ENCODE results near the gene ZNF605. TPM values are rescaled to one million over a fixed set of nuclear protein-coding genes. Genes with fewer than 3 reads are reported as not detected.
"Not testable (repeated sequence)": the region's sequence is repeated elsewhere in the genome, so short reads cannot be mapped to it uniquely, and the experiment has no call there.

Gene ZNF605
- polyA plus RNA-seq (2013, experiment 1 of 4), result 16.6 TPM
- 20.9 TPM for polyA plus RNA-seq (2013, experiment 2 of 4)
- 13.9 TPM for polyA plus RNA-seq (2013, experiment 3 of 4)
- polyA plus RNA-seq (2013, experiment 4 of 4), result 13.4 TPM

GRCh38 chr12:132956011-132956788 lies at the start of gene ZNF605:
Gene ZNF605 (minus strand): TSS chr12:132956306. CDS start chr12:132945635, 10,671 bp downstream.
- H3K27me3 ChIP-seq (ENCODE audit: control insufficient read depth, insufficient read depth, low read length, poor library complexity, severe bottlenecking), result no peaks in the 10 kb centered on the region
- H3K9me3 ChIP-seq (ENCODE audit: control insufficient read depth, low read length), result peaks cover 14% of the 10 kb centered on the region
- WGBS, 2 experiments, result 9% methylated on average over 64 to 67 of the region's 67 CpGs
- no peaks in the 10 kb centered on the region for H3K4me1 ChIP-seq (ENCODE audit: control insufficient read depth, insufficient read depth, low read length)
- H3K4me3 ChIP-seq (ENCODE audit: insufficient read depth, low read depth, low read length), result peak within 1 kb of the TSS; percentile 78
- no peak within 1 kb of the TSS for H3K27ac ChIP-seq (ENCODE audit: insufficient read depth, low read depth, low read length, poor library complexity, severe bottlenecking)
- H3K36me3 ChIP-seq (ENCODE audit: control insufficient read depth, insufficient read depth, low read length), result peaks cover 3% of the 10 kb centered on the region

GRCh38 chr12:132998741-132999140 lies 42.6 kb upstream of the ZNF605 start:
- H3K9me3 ChIP-seq (ENCODE audit: control insufficient read depth, low read length), result peaks cover 16% of the 10 kb centered on the region
- H3K27ac ChIP-seq (ENCODE audit: insufficient read depth, low read depth, low read length, poor library complexity, severe bottlenecking), result no peak overlapping the region
- H3K27me3 ChIP-seq (ENCODE audit: control insufficient read depth, insufficient read depth, low read length, poor library complexity, severe bottlenecking), result no peaks in the 10 kb centered on the region
- H3K36me3 ChIP-seq (ENCODE audit: control insufficient read depth, insufficient read depth, low read length), result no peaks in the 10 kb centered on the region
- H3K4me3 ChIP-seq (ENCODE audit: insufficient read depth, low read depth, low read length), result no peak overlapping the region
- no peaks in the 10 kb centered on the region for H3K4me1 ChIP-seq (ENCODE audit: control insufficient read depth, insufficient read depth, low read length)
- 46 to 50% methylated on average over 1 of the region's 1 CpG for WGBS, 2 experiments

GRCh38 chr12:132986885-132987225 lies 30.7 kb upstream of the ZNF605 start:
- WGBS, 2 experiments, result 16% methylated on average over 11 of the region's 11 CpGs
- Histone ChIP-seq H3K27me3 (ENCODE audit: control insufficient read depth, insufficient read depth, low read length, poor library complexity, severe bottlenecking) (no peaks in the 10 kb centered on the region), H3K9me3 (ENCODE audit: control insufficient read depth, low read length) (peaks cover 5% of the 10 kb centered on the region), H3K4me1 (ENCODE audit: control insufficient read depth, insufficient read depth, low read length) (peaks cover 7% of the 10 kb centered on the region), H3K36me3 (ENCODE audit: control insufficient read depth, insufficient read depth, low read length) (no peaks in the 10 kb centered on the region), H3K27ac (ENCODE audit: insufficient read depth, low read depth, low read length, poor library complexity, severe bottlenecking) (no peak overlapping the region), H3K4me3 (ENCODE audit: insufficient read depth, low read depth, low read length) (peak overlapping the region; percentile 72)

DNA sequence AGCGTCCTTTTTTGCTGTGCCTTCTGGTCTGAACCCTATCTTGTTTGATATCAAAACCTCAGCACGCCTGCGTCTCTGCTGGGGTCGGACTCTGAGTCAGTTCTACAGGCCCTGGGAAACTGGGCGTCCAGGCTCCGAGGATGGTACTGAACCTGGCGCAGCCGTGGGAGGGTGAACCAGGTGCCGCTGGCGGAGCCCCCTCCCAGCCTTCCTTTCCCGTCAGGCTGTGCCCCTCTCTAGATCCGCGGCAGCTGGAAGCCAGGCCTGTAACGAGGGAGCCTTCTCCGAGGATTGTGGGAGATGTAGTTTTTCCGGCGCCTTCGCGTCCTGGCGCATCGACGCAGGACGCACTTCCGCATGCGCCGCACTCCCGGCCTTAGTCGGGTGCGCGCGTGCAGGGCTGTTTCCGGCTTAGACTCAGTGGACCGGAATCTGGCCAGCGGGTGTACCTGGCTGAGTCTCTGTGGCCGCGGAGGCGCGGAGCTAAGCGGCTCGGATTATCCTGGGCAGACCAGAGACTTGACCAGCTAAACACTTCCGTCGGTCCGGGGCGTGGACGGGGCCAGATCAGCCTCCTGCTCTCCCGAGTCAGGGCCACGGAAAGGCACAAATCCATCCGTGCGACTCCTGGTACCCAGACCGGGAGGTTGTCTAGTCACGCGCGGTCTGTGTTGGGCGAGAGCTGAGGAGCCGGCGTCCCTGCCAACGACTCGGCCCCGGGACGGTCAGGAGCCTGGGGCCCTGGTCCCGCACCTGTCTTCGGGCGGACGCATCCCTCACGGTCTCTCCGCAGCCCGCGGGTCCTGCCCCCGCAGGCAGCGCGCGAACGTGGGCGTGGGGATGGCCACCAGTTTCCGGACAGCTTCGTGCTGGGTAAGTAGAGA lies 30.1 kb upstream of the ZNF605 start, which contains the start of gene ZNF26:
Gene ZNF26, plus strand, starts transcription at position 367 of the 884 bp plus-strand sequence. Its CDS starts 474 bp downstream, at position 841.
- H3K27ac ChIP-seq (ENCODE audit: insufficient read depth, low read depth, low read length, poor library complexity, severe bottlenecking), result no peak within 1 kb of the TSS

DNA sequence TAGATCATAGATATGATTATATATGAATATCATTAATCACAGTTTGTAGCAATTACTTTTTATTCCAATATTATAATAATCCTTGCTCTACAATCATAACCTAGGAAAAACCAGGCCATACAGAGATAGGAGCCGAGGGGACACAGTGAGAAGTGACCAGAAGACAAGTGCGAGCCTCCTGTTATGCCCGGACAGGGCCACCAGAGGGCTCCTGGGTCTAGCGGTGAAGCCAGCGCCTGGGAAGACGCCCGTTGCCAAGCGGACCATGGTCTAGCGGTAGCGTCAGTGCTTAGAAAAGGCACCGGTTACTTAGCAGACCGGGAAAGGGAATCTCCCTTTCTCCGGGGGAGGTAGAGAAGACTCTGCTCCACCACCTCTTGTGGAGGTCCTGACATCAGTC lies 20.8 kb upstream of the ZNF605 start:
- H3K27ac ChIP-seq (ENCODE audit: insufficient read depth, low read depth, low read length, poor library complexity, severe bottlenecking); H3K36me3 ChIP-seq (ENCODE audit: control insufficient read depth, insufficient read depth, low read length); H3K9me3 ChIP-seq (ENCODE audit: control insufficient read depth, low read length); H3K4me1 ChIP-seq (ENCODE audit: control insufficient read depth, insufficient read depth, low read length); H3K4me3 ChIP-seq (ENCODE audit: insufficient read depth, low read depth, low read length); H3K27me3 ChIP-seq (ENCODE audit: control insufficient read depth, insufficient read depth, low read length, poor library complexity, severe bottlenecking): not testable (repeated sequence)
- 64 to 68% methylated on average over 13 of the region's 13 CpGs for WGBS, 2 experiments

More for the DNA sequence above, 30.1 kb upstream of the ZNF605 start, which contains the start of gene ZNF26:
- Histone ChIP-seq H3K36me3 (ENCODE audit: control insufficient read depth, insufficient read depth, low read length) (no peaks in the 10 kb centered on the region), H3K27me3 (ENCODE audit: control insufficient read depth, insufficient read depth, low read length, poor library complexity, severe bottlenecking) (no peaks in the 10 kb centered on the region), H3K4me3 (ENCODE audit: insufficient read depth, low read depth, low read length) (peak within 1 kb of the TSS; percentile 72), H3K9me3 (ENCODE audit: control insufficient read depth, low read length) (peaks cover 5% of the 10 kb centered on the region), H3K4me1 (ENCODE audit: control insufficient read depth, insufficient read depth, low read length) (peaks cover 7% of the 10 kb centered on the region)
- 4 to 5% methylated on average over 76 of the region's 76 CpGs for WGBS, 2 experiments

DNA sequence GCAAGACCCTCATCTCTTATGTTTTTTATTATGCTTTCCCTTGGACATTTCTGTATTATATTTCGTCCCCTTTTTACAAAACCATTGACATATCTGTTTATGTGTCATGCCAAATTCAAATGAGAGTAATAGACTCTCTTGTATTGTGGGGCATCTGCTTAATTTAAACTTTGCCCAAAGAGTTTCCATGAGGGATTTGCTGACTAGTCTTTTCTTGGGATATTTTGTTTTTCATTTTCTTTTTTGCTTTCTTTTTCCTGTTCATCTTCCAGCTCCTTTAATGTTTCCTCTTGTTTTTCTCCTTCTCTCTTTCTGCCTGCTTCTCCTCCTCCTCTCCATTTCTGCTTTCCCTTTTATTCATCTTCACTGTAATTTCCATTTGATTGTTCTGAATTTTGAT lies 16.3 kb upstream of the ZNF605 start:
- peaks cover 3% of the 10 kb centered on the region for H3K9me3 ChIP-seq (ENCODE audit: control insufficient read depth, low read length)
- no peaks in the 10 kb centered on the region for H3K4me1 ChIP-seq (ENCODE audit: control insufficient read depth, insufficient read depth, low read length)
- H3K27ac ChIP-seq (ENCODE audit: insufficient read depth, low read depth, low read length, poor library complexity, severe bottlenecking), result no peak overlapping the region
- H3K4me3 ChIP-seq (ENCODE audit: insufficient read depth, low read depth, low read length), result no peak overlapping the region
- no peaks in the 10 kb centered on the region for H3K27me3 ChIP-seq (ENCODE audit: control insufficient read depth, insufficient read depth, low read length, poor library complexity, severe bottlenecking)
- no peaks in the 10 kb centered on the region for H3K36me3 ChIP-seq (ENCODE audit: control insufficient read depth, insufficient read depth, low read length)
- 100% methylated on average over 1 of the region's 1 CpG; no CpG with 5 or more reads in 1 of the 2 experiments for WGBS, 2 experiments

GRCh38 chr12:132967736-132968135 lies 11.6 kb upstream of the ZNF605 start:
- no peak overlapping the region for H3K4me3 ChIP-seq (ENCODE audit: insufficient read depth, low read depth, low read length)
- H3K27ac ChIP-seq (ENCODE audit: insufficient read depth, low read depth, low read length, poor library complexity, severe bottlenecking), result no peak overlapping the region
- H3K36me3 ChIP-seq (ENCODE audit: control insufficient read depth, insufficient read depth, low read length), result no peaks in the 10 kb centered on the region
- no peaks in the 10 kb centered on the region for H3K27me3 ChIP-seq (ENCODE audit: control insufficient read depth, insufficient read depth, low read length, poor library complexity, severe bottlenecking)
- 93 to 95% methylated on average over 21 of the region's 21 CpGs for WGBS, 2 experiments
- H3K4me1 ChIP-seq (ENCODE audit: control insufficient read depth, insufficient read depth, low read length), result no peaks in the 10 kb centered on the region
- H3K9me3 ChIP-seq (ENCODE audit: control insufficient read depth, low read length), result peaks cover 1% of the 10 kb centered on the region

DNA sequence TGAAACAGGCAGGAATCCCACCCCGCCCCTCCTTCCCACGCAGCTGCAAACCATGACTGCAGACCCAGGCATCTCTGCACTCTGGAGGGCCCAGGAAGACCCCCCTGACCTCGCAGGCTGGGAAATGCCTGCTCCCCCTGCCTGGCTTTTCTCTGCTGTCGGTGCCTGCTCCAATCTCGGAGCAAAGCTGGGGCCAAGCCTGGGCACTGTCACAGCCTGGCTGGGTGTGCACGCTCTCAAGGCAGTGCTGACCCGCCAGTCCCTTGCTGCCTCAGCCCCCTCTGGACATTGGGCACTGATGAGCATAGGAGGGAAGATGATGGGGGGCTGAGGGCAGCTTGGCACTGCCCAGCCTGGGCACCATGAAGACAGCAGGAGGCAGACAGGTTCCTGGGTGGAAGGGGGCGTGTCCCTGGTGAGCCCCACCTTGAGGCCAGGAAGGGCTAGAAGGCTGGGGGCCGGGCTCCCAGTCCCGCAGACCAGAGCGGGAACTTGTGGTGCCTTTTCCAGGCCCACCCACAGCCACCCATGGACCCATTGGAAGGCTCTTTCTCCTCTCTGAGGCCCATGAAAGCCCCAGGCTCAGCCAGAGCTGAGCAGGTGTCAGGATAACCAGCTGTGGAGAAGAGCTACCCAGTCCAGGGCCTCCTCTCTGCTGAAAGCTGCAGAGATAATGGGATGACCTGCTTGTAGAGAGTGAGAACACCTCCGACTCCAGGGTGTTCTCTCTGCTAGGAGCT lies 10.7 kb upstream of the ZNF605 start:
- H3K4me3 ChIP-seq (ENCODE audit: insufficient read depth, low read depth, low read length), result no peak overlapping the region
- no peak overlapping the region for H3K27ac ChIP-seq (ENCODE audit: insufficient read depth, low read depth, low read length, poor library complexity, severe bottlenecking)
- no peaks in the 10 kb centered on the region for H3K27me3 ChIP-seq (ENCODE audit: control insufficient read depth, insufficient read depth, low read length, poor library complexity, severe bottlenecking)
- H3K36me3 ChIP-seq (ENCODE audit: control insufficient read depth, insufficient read depth, low read length), result no peaks in the 10 kb centered on the region
- H3K4me1 ChIP-seq (ENCODE audit: control insufficient read depth, insufficient read depth, low read length), result no peaks in the 10 kb centered on the region
- H3K9me3 ChIP-seq (ENCODE audit: control insufficient read depth, low read length), result no peaks in the 10 kb centered on the region
- 89 to 90% methylated on average over 12 of the region's 12 CpGs for WGBS, 2 experiments

- WGBS, 2 experiments, result 93 to 95% methylated on average over 10 to 12 of the region's 12 CpGs
Measured at GRCh38 chr12:132965796-132966195, 9.7 kb upstream of the ZNF605 start.

More at GRCh38 chr12:132965796-132966195, 9.7 kb upstream of the ZNF605 start:
- Histone ChIP-seq H3K9me3 (ENCODE audit: control insufficient read depth, low read length) (no peaks in the 10 kb centered on the region), H3K27ac (ENCODE audit: insufficient read depth, low read depth, low read length, poor library complexity, severe bottlenecking) (no peak overlapping the region), H3K4me1 (ENCODE audit: control insufficient read depth, insufficient read depth, low read length) (no peaks in the 10 kb centered on the region), H3K4me3 (ENCODE audit: insufficient read depth, low read depth, low read length) (no peak overlapping the region), H3K36me3 (ENCODE audit: control insufficient read depth, insufficient read depth, low read length) (no peaks in the 10 kb centered on the region), H3K27me3 (ENCODE audit: control insufficient read depth, insufficient read depth, low read length, poor library complexity, severe bottlenecking) (no peaks in the 10 kb centered on the region)
